HL-60 (cell line): ENCODE data around the gene CPSF4.
"Not testable (repeated sequence)": the region's sequence is repeated elsewhere in the genome, so short reads cannot be mapped to it uniquely, and the experiment has no call there.

Experiments
- DNase-seq, 2 experiments: peaks; one replicate each; pipeline ENCODE4 v3.0.0-alpha.2; 2010 to 2020; ENCODE audit warnings: low read depth in 1 of 2, low spot score in 1 of 2
- H3K27ac ChIP-seq: fragments of 250-450 bp; sonication (Bioruptor Pico); replicated peaks from 2 replicates; pipeline ENCODE4 v1.5.1; 2020; ENCODE audit warnings: mild to moderate bottlenecking, moderate library complexity
- H3K27me3 ChIP-seq: fragments of 250-450 bp; sonication (Bioruptor Pico); 2 replicates; pipeline ENCODE4 v1.5.1; 2021; ENCODE audit warnings: mild to moderate bottlenecking, moderate library complexity; ENCODE audit not compliant: insufficient read depth, poor library complexity, severe bottlenecking
- H3K4me3 ChIP-seq: replicated peaks from 2 replicates; pipeline ENCODE4 v1.5.1; 2011; ENCODE audit warnings: mild to moderate bottlenecking, control low read depth, low read length; ENCODE audit not compliant: insufficient read depth
- GABPA ChIP-seq: IDR thresholded peaks from 2 replicates; pipeline ENCODE4 v1.6.1; 2012; ENCODE audit warnings: low read depth
- POLR2AphosphoS5 ChIP-seq: IDR thresholded peaks from 2 replicates; pipeline ENCODE4 v1.6.1; 2012; ENCODE audit warnings: low read depth
- SPI1 ChIP-seq: IDR thresholded peaks from 2 replicates; pipeline ENCODE4 v1.6.1; 2012; ENCODE audit warnings: low read depth, mild to moderate bottlenecking, borderline replicate concordance
- TF ChIP-seq, protein P1 (sequence below): IDR thresholded peaks from one replicate; pipeline ENCODE4 v1.5.1; 2011; ENCODE audit warnings: low read length, control low read depth, inconsistent platforms; ENCODE audit not compliant: insufficient read depth
- TF ChIP-seq, protein P2 (sequence below): IDR thresholded peaks from 2 replicates; pipeline ENCODE4 v1.6.1; 2012; ENCODE audit warnings: low read depth; ENCODE audit not compliant: insufficient replicate concordance

CPSF4 gene

DNA sequence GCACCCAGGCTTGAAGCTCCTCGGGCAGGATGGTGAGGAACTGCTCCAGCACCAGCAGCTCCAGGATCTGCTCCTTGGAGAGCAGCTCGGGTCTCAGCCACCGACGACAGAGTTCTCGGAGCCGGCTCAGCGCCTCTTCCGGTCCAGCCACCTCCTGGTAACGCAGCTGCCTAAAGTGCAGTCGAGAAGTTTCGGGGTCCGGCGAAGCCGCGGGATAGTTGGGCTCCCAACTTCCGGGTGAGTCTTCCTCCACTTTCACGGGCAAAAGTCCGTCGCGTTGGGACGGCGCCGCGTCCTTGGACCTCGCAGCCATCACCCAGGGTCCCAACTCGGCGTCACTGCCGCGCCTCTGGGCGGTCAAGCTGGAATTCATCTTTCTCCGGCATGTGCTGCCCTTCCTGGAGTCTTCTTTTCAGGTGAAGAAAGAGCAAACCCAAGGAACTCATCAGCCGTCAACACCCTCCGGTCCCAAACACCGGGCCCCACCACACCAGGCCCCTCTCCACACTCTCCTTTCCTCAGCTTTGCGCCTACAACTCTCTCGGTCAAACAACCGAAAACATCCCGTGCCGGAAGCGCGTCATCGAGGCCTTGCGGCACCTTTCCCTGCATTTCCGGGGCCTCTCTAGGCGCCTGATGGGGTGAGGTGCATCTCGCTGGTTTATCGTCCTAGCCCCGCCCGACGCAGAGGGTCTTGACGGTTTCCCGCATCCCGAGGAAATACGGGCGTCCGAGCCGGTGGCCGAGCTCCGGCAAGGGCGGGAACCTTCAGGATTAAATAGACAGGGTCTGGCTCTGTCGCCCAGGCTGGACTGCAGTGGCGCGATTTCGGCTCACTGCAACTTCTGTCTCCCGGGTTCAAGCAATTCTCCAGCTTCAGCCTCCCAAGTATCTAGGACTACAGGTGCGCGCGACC is 61.2 kb downstream of the CPSF4 start, which contains the start of gene ZNF394:
Gene ZNF394, minus strand, starts transcription at position 561 of the 916 bp plus-strand sequence. Its CDS starts 188 bp downstream, at position 373.
- H3K27me3 ChIP-seq = no peaks in the 10 kb centered on the region
- H3K4me3 ChIP-seq = peak within 1 kb of the TSS; percentile 99
- H3K27ac ChIP-seq = peak within 1 kb of the TSS; percentile 88
- DNase-seq = peak; percentile 90 to 93
- TF ChIP-seq POLR2AphosphoS5 (peak; percentile 77), GABPA (peak; percentile 97), SPI1 (no peak)
- TF ChIP-seq, protein P1, sequence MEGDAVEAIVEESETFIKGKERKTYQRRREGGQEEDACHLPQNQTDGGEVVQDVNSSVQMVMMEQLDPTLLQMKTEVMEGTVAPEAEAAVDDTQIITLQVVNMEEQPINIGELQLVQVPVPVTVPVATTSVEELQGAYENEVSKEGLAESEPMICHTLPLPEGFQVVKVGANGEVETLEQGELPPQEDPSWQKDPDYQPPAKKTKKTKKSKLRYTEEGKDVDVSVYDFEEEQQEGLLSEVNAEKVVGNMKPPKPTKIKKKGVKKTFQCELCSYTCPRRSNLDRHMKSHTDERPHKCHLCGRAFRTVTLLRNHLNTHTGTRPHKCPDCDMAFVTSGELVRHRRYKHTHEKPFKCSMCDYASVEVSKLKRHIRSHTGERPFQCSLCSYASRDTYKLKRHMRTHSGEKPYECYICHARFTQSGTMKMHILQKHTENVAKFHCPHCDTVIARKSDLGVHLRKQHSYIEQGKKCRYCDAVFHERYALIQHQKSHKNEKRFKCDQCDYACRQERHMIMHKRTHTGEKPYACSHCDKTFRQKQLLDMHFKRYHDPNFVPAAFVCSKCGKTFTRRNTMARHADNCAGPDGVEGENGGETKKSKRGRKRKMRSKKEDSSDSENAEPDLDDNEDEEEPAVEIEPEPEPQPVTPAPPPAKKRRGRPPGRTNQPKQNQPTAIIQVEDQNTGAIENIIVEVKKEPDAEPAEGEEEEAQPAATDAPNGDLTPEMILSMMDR = no peak
- TF ChIP-seq, protein P2, sequence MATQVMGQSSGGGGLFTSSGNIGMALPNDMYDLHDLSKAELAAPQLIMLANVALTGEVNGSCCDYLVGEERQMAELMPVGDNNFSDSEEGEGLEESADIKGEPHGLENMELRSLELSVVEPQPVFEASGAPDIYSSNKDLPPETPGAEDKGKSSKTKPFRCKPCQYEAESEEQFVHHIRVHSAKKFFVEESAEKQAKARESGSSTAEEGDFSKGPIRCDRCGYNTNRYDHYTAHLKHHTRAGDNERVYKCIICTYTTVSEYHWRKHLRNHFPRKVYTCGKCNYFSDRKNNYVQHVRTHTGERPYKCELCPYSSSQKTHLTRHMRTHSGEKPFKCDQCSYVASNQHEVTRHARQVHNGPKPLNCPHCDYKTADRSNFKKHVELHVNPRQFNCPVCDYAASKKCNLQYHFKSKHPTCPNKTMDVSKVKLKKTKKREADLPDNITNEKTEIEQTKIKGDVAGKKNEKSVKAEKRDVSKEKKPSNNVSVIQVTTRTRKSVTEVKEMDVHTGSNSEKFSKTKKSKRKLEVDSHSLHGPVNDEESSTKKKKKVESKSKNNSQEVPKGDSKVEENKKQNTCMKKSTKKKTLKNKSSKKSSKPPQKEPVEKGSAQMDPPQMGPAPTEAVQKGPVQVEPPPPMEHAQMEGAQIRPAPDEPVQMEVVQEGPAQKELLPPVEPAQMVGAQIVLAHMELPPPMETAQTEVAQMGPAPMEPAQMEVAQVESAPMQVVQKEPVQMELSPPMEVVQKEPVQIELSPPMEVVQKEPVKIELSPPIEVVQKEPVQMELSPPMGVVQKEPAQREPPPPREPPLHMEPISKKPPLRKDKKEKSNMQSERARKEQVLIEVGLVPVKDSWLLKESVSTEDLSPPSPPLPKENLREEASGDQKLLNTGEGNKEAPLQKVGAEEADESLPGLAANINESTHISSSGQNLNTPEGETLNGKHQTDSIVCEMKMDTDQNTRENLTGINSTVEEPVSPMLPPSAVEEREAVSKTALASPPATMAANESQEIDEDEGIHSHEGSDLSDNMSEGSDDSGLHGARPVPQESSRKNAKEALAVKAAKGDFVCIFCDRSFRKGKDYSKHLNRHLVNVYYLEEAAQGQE = peak; percentile 50

DNA sequence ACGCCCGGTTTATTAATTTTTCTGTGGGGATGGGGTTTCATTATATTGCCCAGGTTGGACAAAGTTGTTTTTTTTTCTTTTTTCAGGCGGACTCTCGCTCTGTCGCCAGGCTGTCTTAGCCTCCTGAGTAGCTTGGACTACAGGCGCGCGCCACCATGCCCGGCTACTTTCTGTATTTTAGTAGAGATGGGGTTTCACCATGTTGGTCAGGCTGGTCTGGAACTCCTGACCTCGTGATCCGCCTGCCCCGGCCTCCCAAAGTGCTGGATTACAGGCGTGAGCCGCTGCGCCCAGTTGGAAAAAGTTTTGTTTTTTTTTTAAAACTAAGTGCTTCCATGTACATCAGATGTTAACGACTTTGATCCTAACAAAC is 61.9 kb downstream of the CPSF4 start:
- H3K27me3 ChIP-seq = no peaks in the 10 kb centered on the region
- TF ChIP-seq, protein P2 = no peak
- TF ChIP-seq SPI1 (no peak), POLR2AphosphoS5 (no peak), GABPA (no peak)
- TF ChIP-seq, protein P1 = no peak
- DNase-seq = no peak
- peak overlapping the region; percentile 88 for H3K27ac ChIP-seq
- H3K4me3 ChIP-seq = peak overlapping the region; percentile 99

DNA sequence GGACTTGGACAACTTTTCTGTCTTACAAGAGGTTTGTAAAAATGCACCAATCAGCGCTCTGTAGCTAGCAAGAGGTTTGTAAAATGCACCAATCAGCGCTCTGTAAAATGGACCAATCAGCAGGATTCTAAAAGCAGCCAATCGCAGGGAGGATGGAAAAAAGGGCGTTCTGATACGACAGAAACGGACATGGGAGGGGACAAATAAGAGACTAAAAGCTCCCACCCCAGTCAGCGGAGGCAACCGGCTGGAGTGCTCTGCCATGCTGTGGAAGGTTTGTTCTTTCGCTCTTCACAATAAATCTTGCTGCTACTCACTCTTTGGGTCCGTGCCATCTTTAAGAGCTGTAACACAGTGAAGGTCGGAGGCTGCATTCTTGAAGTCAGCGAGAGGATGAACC is 62.5 kb downstream of the CPSF4 start:
- DNase-seq, H3K4me3 ChIP-seq, H3K27me3 ChIP-seq, H3K27ac ChIP-seq: not testable (repeated sequence)

DNA sequence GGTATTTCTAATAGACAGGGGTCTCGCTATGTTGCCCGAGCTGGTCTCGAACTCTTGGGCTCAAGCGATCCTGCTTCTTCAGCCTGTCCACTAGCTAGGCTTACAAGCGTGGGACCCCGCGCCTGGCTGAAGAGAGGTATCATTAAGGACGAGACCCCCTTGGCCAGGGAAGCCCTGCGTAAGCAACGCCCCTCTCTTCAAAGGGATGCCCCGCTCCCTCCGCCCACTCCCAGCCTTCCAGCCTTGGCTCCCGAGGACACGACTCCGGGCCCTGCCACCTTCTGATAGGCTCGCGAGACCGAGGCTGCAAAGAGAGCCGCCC is 65.5 kb downstream of the CPSF4 start:
- Histone ChIP-seq H3K4me3 (peak overlapping the region; percentile 95), H3K27ac (peak overlapping the region; percentile 95), H3K27me3 (no peaks in the 10 kb centered on the region)
- TF ChIP-seq, protein P2 = no peak
- TF ChIP-seq GABPA = no peak
- no peak for TF ChIP-seq POLR2AphosphoS5
- TF ChIP-seq, protein P1 = no peak
- no peak for TF ChIP-seq SPI1
- peak in 1 of 2 experiments; percentile 86 for DNase-seq
